ENCODE data around the gene HS6ST2.

The HS6ST2 gene

DNA sequence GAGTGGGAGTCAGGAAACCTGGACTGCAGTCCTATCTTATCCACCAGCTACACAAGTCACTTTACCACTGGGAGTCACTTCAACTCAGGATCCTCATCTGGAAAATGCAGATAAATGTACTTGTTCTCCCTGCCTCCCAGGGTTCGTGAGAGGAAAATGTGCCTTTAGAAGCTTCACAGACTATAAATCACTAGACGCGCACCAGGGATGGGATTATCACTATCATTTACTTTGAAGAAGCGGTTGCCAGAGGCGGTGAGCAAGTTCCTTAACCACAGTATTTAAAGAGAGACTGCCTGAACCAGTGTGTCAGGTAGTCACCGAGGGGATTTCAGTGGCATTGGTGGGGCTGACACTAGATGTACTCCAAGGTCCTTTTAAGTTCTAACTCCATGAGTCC, 219.5 kb downstream of the HS6ST2 start:
- DNase-seq, result no peak

DNA sequence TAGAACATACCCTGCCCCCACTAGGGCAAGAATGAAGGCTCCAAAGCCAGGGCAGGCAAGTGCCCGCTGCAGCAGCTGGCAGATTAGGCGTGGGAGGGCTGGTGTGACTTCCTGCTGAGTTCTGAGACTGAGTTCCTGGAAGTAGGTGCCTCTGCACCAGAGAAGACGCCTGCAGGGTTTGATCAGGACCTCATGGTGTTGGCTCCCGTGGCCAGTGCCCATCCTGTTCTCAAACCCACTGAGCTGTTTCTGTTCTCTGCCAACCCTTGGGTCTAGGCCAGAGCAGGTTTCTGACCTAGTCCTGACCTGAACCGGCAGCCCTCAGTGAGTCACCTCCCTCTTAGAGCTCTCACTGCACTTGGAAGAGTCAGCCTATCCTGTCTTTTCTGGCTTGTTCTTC, 220.7 kb downstream of the HS6ST2 start:
- DNase-seq, result no peak

DNA sequence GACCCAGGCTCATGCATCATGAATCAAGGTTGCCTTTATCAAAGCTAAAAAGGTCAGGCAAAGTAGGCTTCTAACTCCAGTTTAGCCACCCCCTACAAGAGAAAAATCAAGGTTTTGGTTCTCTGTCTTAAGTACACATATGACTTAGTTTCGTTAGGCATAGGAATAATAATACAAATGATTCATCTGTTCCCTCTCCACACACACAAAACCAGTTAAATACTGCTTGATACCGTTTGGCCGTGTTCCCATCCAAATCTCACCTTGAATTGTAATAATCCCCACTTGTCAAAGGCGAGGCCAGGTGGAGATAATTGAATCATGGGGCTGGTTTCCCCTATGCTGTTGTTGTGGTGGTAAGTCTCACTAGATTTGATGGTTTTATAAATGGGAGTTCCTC, 226.2 kb downstream of the HS6ST2 start:
- peak; percentile 64 for DNase-seq

DNA sequence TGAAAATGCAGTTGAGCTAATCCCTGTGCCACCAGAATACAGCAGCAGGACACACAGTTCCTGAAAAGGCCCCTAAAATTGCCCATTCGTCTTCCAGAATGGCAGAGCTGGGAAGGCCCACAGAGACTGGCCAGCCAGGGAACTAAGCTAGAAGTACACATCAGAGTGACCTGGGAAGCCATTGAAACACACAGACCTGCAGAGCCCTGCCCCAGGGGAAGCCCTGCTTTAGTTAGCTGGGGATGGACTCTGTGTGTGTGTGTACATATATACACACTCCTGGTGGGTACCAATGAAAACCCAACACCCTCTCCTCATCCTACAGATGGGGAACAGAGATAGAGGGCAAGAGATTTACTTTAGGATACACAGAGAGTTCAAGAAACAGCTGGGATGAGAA, 227.7 kb downstream of the HS6ST2 start:
- no peak for DNase-seq

DNA sequence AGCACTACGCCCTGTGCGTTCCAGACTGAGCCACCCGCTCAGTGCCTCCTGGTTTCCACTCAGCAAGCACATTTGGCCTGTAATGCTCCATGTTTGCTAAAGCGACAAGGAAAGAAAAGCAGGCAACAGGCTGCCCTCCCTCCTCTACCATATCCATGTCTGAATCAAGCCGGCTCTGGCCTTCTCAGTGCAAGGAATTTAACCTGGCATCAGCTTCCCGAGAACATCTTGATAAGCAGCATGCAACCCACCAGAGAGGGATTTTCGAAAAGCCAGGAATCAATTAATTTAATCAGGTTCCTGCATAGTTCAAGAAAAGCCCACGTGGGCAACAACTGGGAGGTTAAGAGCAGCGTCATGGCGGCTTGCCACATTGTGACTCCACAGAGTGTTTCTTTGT, 228.2 kb downstream of the HS6ST2 start:
- no peak for DNase-seq

DNA sequence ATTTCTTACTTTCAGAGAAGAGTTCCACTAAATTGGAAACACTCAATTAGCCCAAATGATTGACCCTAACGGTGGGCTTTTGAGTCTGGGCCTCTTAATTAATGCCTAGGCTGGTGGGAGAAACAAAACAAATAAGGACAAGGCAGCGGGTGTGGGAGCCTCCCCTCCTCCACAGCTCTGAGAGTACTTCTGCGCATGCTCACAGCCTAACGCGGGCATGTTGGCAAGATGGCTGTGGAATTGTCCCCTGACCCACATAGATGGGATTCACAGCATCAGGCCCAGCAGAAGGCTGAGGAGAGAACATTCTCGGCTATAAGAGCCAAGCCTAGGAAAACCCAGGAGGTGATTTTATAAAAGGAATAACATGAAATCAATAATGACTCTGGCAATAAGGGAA, 230.1 kb downstream of the HS6ST2 start:
- DNase-seq, result no peak

DNA sequence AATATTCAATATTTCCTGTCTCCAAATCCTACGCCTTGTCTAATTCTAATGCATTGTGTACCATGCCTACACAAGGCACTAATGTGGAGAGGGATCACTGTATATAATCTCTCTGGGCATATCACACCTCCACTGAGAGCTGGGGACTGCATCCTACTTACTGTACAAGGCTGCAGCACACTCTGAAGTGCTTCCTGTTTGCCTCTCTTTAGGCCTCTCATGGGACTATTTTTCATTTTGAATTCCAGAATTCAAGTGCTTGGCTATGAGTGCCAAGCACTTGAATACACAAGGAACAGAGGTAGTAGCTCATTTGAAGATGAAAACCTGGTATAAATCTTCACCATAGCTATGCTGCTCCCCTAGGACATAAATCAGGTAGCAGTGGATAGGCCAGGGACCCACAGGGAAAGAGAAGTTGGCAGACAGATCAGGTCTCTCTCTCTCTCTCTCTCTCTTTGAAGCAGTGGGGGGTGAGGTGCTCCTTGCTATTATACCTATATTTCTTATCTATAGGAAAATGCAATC, 239.9 kb downstream of the HS6ST2 start:
- peak; percentile 53 for DNase-seq

DNA sequence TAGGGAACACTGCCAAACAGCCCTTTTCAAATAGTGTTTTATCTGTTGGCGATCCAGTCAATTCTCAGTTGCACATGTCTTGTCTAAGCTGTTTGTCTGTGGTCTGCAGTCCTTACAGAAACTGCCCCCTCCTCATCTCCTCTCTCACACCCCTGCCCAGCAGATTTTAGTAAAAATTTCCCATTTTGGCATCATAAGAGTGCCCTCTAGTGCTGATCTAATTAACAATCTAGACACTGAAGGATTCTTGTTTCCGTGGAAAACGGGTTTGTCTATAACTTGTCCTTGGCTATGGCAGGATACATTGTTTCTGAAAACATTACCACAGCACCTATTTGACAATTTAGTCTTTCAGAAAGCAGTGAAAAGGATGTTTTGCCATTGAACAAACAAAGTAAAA, 242.4 kb downstream of the HS6ST2 start:
- no peak for DNase-seq

DNA sequence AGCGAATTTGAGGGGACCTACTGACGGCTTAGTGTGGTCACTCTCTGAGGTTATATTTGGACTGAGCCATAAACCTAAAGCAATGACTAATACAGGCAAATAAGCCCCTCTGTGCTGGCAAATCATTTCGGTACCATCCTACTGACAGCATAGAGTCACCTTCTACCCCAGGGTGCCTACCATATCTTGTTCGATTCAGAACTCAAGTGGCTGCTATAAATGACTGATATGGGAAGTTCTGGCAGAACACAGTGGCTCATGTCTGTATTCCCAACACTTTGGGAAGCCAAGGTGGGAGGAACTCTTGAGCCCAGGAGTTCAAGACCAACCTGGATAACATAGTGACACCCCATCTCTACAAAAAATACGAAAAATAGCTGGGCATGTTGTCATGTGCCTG, 243.5 kb downstream of the HS6ST2 start:
- no peak for DNase-seq

DNA sequence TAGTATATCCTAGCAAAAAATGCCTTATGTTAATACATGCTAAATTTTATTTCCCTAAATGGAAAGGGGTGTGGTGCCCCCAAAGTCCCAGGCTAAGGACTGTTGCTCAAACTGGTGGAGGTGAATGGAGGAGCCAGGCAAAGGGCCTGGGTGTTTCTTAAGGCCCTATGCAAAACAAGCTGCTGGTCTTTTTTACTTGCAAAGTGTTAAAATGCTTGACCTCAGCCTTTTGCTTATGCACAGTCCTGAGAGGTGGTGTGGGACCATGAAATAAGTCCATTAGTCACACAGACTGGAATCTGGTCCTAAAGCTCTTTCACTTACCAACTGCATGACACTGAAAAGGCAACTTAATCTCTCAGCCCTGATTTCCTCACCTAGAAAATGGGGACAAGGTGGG, 246.1 kb downstream of the HS6ST2 start:
- DNase-seq, result no peak

DNA sequence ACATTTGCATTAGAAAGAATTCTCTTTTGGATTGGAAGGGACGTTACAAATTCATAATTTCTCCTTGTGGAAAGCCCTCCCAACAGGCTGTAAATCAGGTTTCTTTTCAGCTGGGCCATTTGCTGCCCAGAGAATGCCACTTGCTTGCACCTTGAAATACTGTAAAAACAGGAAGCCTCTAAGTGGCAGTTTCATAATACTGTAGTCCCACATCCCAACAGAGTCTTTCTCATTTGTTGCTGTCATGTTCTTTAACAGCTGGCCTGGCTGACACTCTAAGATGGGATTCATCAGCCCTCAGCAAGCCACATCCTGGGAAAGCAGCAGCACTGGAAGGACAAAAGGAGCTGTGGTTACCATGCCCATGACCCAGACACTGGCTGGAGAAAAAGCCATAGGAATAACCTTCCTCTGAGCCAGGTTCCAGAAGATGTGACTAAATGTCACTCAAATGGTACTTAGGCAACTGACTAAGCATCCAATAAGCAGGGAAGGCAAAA, 247.7 kb downstream of the HS6ST2 start:
- DNase-seq, result no peak

DNA sequence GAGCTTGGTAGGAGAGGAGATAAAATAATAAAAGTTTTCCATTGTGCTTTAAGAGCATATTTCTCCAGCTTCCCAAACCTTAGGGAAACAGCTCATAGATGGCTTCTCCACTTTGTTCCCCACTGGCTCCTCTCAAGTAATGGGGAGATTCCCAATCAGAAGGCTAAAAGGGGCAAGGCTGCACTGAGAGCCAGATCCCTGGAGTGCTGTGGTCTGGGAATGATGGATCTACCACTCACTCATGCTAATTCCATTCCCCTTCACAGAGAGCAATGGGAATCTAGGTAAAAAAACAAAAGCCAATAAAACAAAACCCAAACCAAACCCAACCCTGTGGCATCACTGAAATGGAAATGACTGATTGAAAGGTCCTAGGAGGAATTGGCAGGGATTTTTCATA, 249.9 kb downstream of the HS6ST2 start:
- no peak for DNase-seq

DNA sequence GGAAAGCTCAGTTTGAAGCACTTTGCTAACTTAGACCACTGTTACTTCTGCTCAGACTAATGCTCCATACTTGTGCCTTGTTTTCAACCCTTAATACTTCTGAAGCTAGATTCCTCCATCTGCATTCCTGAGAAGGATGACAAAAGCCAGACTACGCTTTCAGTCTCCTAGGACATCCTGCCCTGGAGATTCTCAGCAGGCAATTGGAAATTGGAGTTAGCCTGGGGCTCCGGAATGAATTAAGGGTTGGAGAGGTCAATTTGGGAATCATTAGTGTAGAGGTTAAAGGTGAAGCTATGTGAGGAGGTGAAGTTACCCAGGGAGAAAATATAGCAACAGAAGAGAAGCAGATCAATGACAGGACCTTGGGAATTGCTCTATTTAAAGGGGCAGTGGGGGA, 253.7 kb downstream of the HS6ST2 start:
- no peak for DNase-seq

DNA sequence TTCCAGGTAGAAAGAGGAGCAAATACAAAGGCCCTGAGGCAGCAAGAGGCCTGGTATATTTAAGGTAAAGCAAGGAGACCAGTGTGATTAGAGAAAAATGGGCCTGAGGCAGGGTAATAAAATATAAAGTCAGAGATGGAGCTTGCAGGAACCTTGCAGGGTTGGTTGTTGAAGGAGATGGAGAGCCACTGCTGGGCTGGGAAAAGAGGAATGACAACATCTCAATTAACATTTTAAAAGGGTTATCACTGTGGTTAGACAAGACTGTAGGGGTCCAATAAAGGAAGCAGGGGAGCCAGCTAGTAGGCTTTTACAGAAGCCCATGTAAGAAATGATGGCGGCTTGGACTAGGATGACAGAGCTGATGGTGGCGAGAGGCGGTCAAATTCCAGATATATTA, 264.0 kb downstream of the HS6ST2 start:
- no peak for DNase-seq

DNA sequence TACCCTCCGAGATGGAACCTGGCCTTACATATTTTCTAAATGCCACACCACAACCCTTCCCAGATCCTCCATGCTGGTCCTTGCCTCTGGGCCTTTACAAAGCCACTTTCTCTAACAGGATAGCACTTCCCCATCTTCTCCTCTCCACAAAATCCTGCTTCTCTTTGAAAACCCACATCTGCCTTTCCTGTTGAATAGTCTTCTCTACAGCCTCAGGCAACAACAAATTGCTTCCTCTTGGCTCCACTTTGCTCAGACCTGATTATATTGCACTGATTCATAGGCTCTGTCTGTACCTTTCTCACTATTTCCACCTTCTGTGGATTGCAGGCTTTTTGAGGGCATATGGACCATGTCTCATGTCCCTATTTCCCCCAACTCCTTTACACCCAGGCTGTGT, 265.9 kb downstream of the HS6ST2 start:
- DNase-seq, result no peak

DNA sequence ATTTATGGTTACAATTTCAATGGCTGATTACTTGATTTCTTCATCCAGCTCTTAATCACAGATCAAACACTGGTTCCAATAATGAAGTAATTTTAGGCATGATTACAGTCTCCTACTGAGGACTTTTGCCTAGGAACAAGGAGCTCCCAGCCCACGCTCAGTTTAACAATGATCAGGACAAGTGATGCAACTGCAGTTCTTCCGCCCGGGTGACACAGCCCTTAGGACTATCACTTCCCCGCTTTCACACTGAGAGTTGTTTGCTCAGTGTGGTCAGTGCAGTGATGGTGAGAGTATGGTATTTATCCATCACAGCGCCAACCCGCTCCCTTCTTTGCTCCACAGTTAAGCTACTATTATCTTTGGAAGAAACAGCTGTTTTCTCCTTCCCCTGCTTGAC, 266.4 kb downstream of the HS6ST2 start:
- no peak for DNase-seq

DNA sequence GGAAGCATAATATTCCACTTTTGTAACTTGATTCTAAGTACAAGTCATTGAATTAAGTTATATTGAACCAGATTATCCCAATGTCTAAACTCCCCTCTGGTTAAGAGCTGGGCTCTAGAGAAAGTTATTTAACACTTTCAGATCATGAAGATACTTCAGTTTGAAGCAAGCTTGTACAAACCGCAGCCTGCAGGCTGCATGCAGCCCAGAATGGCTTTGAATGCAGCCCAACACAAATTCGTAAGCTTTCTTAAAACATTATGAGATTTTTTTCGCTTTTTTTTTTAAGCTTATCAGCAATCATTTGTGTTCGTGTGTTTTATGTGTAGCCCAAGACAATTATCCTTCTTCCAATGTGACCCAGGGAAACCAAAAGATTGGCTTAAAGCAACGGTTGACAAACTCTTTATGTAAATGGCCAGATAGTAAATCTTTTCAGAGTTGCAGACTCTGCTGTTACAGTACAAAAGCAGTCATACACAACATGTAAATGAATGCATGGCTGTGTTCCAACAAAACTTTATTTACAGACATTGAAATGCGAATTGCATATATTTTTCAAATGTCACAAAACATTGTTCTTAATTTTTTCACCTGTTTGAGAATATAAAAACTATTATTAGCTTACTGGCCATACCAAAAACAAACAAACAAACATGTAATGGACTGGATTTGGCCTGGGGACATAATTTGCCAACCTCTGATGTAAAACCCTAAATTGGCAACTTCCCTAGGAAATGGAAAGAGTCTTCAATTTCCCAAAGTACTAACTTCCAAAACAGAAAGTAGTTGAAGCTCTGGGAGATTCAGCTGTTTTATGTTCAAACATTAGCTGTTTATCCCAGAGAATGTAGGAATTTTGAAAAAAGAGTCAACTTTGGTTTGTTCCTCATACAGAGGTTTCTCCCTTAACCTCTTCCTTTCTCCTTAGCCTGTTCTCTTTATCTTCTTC, 268.5 kb downstream of the HS6ST2 start:
- no peak for DNase-seq

DNA sequence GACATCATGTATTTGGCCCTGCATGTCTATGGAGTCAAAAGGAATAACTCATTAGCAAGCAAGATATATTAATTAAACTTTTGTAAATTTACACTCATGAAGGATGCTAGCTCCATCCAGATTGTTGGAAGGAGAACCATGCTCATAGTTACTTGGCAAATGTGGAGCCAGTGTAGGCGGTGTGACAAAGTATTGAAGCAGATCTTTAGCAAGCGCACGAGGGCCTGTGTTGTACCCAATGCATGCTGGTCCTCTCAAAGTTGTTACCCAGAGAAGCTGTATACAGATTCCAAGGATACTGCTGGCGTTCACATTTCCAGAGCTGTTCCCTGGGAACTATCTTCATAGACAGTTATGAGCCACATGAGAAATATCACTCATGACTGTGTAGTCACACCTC, 273.2 kb downstream of the HS6ST2 start:
- DNase-seq, result no peak

DNA sequence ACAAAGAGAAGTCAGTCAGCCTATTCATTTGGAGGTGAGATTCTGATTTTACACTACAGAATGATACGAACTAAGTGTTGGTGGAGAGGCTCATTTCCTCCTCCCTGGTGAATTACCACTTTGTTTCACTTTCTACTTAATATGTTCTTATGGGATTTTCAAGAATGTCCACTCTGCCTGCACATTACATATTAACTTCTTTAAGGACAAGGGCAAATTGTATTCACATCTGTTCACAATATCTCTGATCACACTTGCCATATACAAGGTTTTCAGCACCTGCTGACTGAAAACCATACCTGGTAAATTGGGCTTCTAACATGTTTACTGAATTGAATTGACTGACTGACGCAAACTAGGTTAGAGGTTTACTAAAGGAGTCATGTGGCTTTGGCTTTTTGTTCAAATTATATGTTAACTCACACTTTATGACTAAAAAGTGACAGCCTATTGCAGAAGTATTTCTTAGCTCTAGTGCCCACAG, 281.2 kb downstream of the HS6ST2 start:
- DNase-seq, result no peak

DNA sequence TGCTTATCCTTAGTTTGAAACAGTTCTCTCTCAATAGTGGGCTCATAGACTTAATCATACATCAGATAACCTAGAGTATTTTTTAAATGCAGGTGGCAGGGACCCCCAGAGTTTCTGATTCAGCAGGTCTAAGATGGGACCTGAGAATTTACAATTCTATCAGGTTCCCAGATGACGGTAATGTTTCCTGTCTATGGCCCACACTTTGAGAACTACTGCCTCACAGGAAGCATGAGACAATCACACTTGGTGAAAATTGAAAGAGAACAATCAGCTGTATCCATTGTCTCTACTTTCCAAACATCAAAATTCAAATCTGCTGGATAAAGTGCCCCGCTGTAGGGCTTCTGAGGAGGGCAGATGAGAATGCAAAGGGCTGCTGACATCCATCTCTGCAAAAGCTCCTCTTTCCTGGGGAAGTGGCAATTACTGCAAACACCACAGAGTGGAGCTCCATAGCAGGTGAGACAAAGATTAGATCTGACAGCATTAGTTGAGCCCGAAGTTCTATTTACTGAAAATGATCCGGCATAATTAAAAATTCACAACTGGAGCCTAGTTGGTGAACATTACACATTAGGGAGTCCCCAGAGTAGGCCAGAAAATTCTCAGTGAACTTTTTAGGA, 281.8 kb downstream of the HS6ST2 start:
- no peak for DNase-seq

DNA sequence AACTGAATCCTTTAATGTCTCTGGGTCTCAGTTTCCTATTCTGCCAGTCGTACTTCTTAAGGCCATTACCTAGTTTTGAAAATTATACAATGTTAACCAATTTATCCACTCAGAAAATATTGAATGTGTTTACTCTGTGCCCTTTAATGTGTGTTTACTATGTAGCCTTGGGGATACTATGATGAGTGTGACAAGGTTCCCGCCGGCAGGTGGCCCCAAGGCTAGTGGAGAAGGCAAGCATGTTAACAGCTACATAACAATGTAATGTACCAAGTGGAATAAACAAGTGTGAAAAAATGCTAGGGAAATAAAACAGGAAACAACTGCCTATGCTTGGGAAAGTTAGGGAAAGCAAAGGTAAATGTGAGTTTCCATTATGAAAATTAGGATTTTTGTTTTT, 282.3 kb downstream of the HS6ST2 start:
- DNase-seq, result no peak

DNA sequence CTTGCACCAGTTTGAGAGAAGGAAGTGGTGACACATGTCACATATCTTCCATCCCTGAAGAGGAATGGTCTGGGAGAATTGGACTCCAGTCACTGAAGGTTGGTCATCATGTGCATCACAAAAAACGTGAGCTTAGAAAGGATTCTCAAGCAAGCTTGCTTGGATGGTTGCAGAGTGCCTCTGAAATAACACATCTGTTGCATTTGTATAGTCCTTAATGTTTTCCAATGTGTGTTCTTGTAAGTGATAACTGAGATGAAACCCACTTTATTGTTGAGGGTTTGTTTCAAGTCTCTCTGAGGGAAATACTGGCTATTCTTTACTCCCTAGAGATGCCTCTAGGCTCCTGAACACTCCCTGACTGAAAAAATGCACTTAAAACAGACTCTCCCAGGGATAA, 285.1 kb downstream of the HS6ST2 start:
- DNase-seq, result no peak

DNA sequence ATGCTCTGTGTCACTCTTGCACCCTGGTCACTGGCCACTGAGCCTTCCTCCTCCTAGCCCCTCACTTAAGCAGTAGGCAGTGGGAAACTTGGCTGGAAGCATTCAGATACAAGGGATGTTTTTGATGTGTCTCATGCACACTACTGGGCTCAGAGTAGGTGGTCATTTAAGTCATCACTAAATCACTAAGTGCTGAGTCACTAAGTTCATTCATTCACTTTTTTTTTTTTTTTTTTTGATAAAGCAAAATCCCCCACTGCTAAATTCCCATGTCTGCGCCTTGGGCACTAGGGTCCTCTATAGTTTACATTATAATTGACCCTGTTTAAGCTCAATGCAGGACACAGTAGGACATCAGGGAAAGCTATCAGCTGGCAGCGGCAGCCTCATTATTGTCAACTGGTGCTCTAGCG, 287.2 kb downstream of the HS6ST2 start:
- DNase-seq, result no peak

DNA sequence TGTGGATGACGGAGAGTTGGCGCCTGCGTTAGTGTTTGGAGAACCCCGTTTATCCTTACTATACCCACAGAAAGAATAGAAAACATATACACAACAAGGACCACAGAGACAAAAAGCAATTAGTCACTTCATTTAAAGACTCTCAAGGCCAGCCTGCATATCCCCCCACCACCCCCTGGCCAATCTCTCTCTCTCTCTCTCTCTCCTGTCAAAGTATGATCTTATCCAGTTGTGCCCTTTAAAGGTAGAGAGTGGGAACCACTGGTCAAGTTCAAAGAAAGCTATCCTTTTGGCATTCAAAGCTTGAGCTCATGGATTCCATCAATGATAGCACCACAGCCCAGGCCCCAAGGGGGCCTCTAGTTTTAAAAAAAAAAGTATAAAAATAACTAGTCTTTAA, 289.3 kb downstream of the HS6ST2 start:
- no peak for DNase-seq

Measured in DMS153 (cell line).